Measurements from ENCODE around the gene EPHB2. TPM values are rescaled to one million over a fixed set of nuclear protein-coding genes. Genes with fewer than 3 reads are reported as not detected.
A peak's percentile ranks its signal among the peaks of the same experiment; 100 is the strongest.
"Not testable (repeated sequence)": the region's sequence is repeated elsewhere in the genome, so short reads cannot be mapped to it uniquely, and the experiment has no call there.

EPHB2 gene
- 10 to 100 TPM; 10.8 to 15.9 (median 12.5) TPM for polyA plus RNA-seq (ENCODE audit: insufficient read length in 4 of 4)

GRCh38 chr1:22710701-22711049 is at the start of gene EPHB2:
Gene EPHB2 (plus strand): TSS chr1:22710839. CDS start chr1:22710983, 144 bp downstream.
- no peak for DNase-seq (ENCODE audit: low read depth in 4 of 4, low spot score in 3 of 4)

GRCh38 chr1:22661880-22662279 is 48.8 kb upstream of the EPHB2 start:
- no peak for DNase-seq (ENCODE audit: low read depth in 4 of 4, low spot score in 3 of 4)

GRCh38 chr1:22662318-22662717 is 48.3 kb upstream of the EPHB2 start:
- no peak for DNase-seq (ENCODE audit: low read depth in 4 of 4, low spot score in 3 of 4)

- DNase-seq (ENCODE audit: low read depth in 4 of 4, low spot score in 3 of 4) = no peak
Observed at GRCh38 chr1:22662986-22663408, 47.6 kb upstream of the EPHB2 start.

- DNase-seq (ENCODE audit: low read depth in 4 of 4, low spot score in 3 of 4) = peak in 1 of 4 donors; percentile 32
Observed at GRCh38 chr1:22665752-22666151, 44.9 kb upstream of the EPHB2 start.

GRCh38 chr1:22666412-22666811 is 44.2 kb upstream of the EPHB2 start:
- DNase-seq (ENCODE audit: low read depth in 4 of 4, low spot score in 3 of 4) = no peak

- DNase-seq (ENCODE audit: low read depth in 4 of 4, low spot score in 3 of 4) = not testable (repeated sequence)
Observed at GRCh38 chr1:22668840-22669239, 41.8 kb upstream of the EPHB2 start.

GRCh38 chr1:22670352-22670975 is 40.2 kb upstream of the EPHB2 start:
- DNase-seq (ENCODE audit: low read depth in 4 of 4, low spot score in 3 of 4) = no peak

- no peak for DNase-seq (ENCODE audit: low read depth in 4 of 4, low spot score in 3 of 4)
Observed at GRCh38 chr1:22671999-22672398, 38.6 kb upstream of the EPHB2 start.

GRCh38 chr1:22673486-22674409 is 36.9 kb upstream of the EPHB2 start:
- peak in 1 of 4 donors; percentile 41 for DNase-seq (ENCODE audit: low read depth in 4 of 4, low spot score in 3 of 4)

- DNase-seq (ENCODE audit: low read depth in 4 of 4, low spot score in 3 of 4) = no peak
Observed at GRCh38 chr1:22674410-22674749, 36.3 kb upstream of the EPHB2 start.

GRCh38 chr1:22676151-22676550 is 34.5 kb upstream of the EPHB2 start:
- not testable (repeated sequence) for DNase-seq (ENCODE audit: low read depth in 4 of 4, low spot score in 3 of 4)

- DNase-seq (ENCODE audit: low read depth in 4 of 4, low spot score in 3 of 4) = no peak
Observed at GRCh38 chr1:22676916-22677583, 33.6 kb upstream of the EPHB2 start.

- DNase-seq (ENCODE audit: low read depth in 4 of 4, low spot score in 3 of 4) = no peak
Observed at GRCh38 chr1:22677931-22678896, 32.4 kb upstream of the EPHB2 start.

- DNase-seq (ENCODE audit: low read depth in 4 of 4, low spot score in 3 of 4) = no peak
Observed at GRCh38 chr1:22680726-22681125, 29.9 kb upstream of the EPHB2 start.

- DNase-seq (ENCODE audit: low read depth in 4 of 4, low spot score in 3 of 4) = no peak
Observed at GRCh38 chr1:22681556-22682276, 28.9 kb upstream of the EPHB2 start.

GRCh38 chr1:22683547-22683946 is 27.1 kb upstream of the EPHB2 start:
- no peak for DNase-seq (ENCODE audit: low read depth in 4 of 4, low spot score in 3 of 4)

GRCh38 chr1:22685591-22686059 is 25.0 kb upstream of the EPHB2 start:
- peak in 3 of 4 donors; percentile 43 to 68 (median 61) for DNase-seq (ENCODE audit: low read depth in 4 of 4, low spot score in 3 of 4)

GRCh38 chr1:22687191-22687590 is 23.4 kb upstream of the EPHB2 start:
- DNase-seq (ENCODE audit: low read depth in 4 of 4, low spot score in 3 of 4) = no peak
